HL-60 (cell line): ENCODE results near the gene SOX5.

Experiments used
- GABPA ChIP-seq: IDR thresholded peaks from 2 replicates; pipeline ENCODE4 v1.6.1; 2012; ENCODE audit warnings: low read depth
- POLR2AphosphoS5 ChIP-seq: IDR thresholded peaks from 2 replicates; pipeline ENCODE4 v1.6.1; 2012; ENCODE audit warnings: low read depth
- SPI1 ChIP-seq: IDR thresholded peaks from 2 replicates; pipeline ENCODE4 v1.6.1; 2012; ENCODE audit warnings: low read depth, mild to moderate bottlenecking, borderline replicate concordance
- TF ChIP-seq, protein P1 (sequence below): IDR thresholded peaks from one replicate; pipeline ENCODE4 v1.5.1; 2011; ENCODE audit warnings: low read length, control low read depth, inconsistent platforms; ENCODE audit not compliant: insufficient read depth

DNA sequence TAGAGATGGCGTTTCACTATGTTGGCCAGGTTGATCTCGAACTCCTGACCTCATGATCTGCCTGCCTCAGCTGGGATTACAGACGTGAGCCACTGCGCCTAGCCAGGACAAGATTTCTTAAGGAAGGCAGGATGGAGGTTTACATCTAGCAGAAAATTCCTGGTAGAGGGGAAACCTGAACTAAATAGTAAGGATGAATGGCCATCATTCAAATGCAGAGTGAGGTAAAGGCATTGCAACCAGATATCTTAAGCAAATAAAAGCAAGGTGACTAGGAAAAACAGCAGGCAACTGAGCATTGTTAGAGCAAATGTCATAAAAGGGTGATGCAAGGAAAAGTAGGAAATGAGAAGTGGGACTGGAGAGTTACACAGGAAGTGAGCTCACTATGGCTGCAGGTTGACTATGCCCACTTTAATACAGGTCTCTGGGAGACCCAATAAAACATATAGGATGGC, 133.0 kb downstream of the SOX5 start:
- TF ChIP-seq, protein P1, sequence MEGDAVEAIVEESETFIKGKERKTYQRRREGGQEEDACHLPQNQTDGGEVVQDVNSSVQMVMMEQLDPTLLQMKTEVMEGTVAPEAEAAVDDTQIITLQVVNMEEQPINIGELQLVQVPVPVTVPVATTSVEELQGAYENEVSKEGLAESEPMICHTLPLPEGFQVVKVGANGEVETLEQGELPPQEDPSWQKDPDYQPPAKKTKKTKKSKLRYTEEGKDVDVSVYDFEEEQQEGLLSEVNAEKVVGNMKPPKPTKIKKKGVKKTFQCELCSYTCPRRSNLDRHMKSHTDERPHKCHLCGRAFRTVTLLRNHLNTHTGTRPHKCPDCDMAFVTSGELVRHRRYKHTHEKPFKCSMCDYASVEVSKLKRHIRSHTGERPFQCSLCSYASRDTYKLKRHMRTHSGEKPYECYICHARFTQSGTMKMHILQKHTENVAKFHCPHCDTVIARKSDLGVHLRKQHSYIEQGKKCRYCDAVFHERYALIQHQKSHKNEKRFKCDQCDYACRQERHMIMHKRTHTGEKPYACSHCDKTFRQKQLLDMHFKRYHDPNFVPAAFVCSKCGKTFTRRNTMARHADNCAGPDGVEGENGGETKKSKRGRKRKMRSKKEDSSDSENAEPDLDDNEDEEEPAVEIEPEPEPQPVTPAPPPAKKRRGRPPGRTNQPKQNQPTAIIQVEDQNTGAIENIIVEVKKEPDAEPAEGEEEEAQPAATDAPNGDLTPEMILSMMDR, result no peak
- TF ChIP-seq GABPA, result no peak
- no peak for TF ChIP-seq POLR2AphosphoS5
- no peak for TF ChIP-seq SPI1
